Glomerular visceral epithelial cell (primary cell): ENCODE measurements around the gene DLL1.

Experiments used
- DNase-seq: peaks from one replicate; pipeline ENCODE4 v3.0.0-alpha.2; 2016; ENCODE audit errors: extremely low spot score

The DLL1 gene

GRCh38 chr6:170295510-170296422 is 4.9 kb upstream of the DLL1 start:
- DNase-seq = no peak

GRCh38 chr6:170294813-170295509 is 4.1 kb upstream of the DLL1 start:
- no peak for DNase-seq

GRCh38 chr6:170294298-170294730 is 3.4 kb upstream of the DLL1 start:
- no peak for DNase-seq

- DNase-seq = no peak
Observed at GRCh38 chr6:170293341-170294231, 2.7 kb upstream of the DLL1 start.

- DNase-seq = no peak
Observed at GRCh38 chr6:170292407-170293158, 1.7 kb upstream of the DLL1 start.

- DNase-seq = no peak
Observed at GRCh38 chr6:170292111-170292406, 1.2 kb upstream of the DLL1 start.

GRCh38 chr6:170291271-170292110 is 613 bp upstream of the DLL1 start:
- no peak for DNase-seq

GRCh38 chr6:170289951-170290295 is 955 bp downstream of the DLL1 start:
- DNase-seq = no peak

- no peak for DNase-seq
Observed at GRCh38 chr6:170289180-170289931, 1.5 kb downstream of the DLL1 start.

- DNase-seq = no peak
Observed at GRCh38 chr6:170288852-170289179, 2.1 kb downstream of the DLL1 start.

GRCh38 chr6:170288091-170288631 is 2.7 kb downstream of the DLL1 start:
- DNase-seq = no peak

- no peak for DNase-seq
Observed at GRCh38 chr6:170287371-170287876, 3.5 kb downstream of the DLL1 start.

- no peak for DNase-seq
Observed at GRCh38 chr6:170286934-170287265, 4.0 kb downstream of the DLL1 start.

- no peak for DNase-seq
Observed at GRCh38 chr6:170286246-170286933, 4.5 kb downstream of the DLL1 start.

- DNase-seq = no peak
Observed at GRCh38 chr6:170285482-170285881, 5.4 kb downstream of the DLL1 start.

GRCh38 chr6:170284866-170285469 is 5.9 kb downstream of the DLL1 start:
- no peak for DNase-seq

- DNase-seq = no peak
Observed at GRCh38 chr6:170284126-170284773, 6.6 kb downstream of the DLL1 start.
